HEK293 (cell line): ENCODE results near the gene PMAIP1.

Experiments used
- OSR2 ChIP-seq: fragments of 450-650 bp; formaldehyde crosslinking; IDR thresholded peaks from 2 replicates; pipeline ENCODE4 v1.5.1; 2016; ENCODE audit warnings: missing biosample characterization, missing genetic modification characterization
- PBX3 ChIP-seq: sonication (generic); formaldehyde crosslinking; IDR thresholded peaks from 2 replicates; pipeline ENCODE4 v1.8.1; 2022; ENCODE audit warnings: mild to moderate bottlenecking, moderate library complexity, missing genetic modification reagents
- ZBTB49 ChIP-seq: fragments of 450-650 bp; formaldehyde crosslinking; IDR thresholded peaks from 2 replicates; pipeline ENCODE4 v1.5.1; 2016; ENCODE audit warnings: missing biosample characterization, missing genetic modification characterization, low read depth
- ZNF174 ChIP-seq: fragments of 450-650 bp; formaldehyde crosslinking; IDR thresholded peaks from 2 replicates; pipeline ENCODE4 v1.5.0; 2017; ENCODE audit warnings: missing biosample characterization, mild to moderate bottlenecking, missing genetic modification characterization
- ZNF830 ChIP-seq: fragments of 450-650 bp; IDR thresholded peaks from 2 replicates; pipeline ENCODE4 v1.5.0; 2018; ENCODE audit warnings: missing biosample characterization, missing genetic modification characterization, low read depth, mild to moderate bottlenecking, moderate library complexity
- TF ChIP-seq, protein P1 (sequence below): fragments of 450-650 bp; formaldehyde crosslinking; IDR thresholded peaks from 2 replicates; pipeline ENCODE4 v1.5.1; 2016; ENCODE audit warnings: missing biosample characterization, missing genetic modification characterization
- TF ChIP-seq, protein P2 (sequence below): fragments of 450-650 bp; IDR thresholded peaks from 2 replicates; pipeline ENCODE4 v1.5.1; 2018; ENCODE audit warnings: missing biosample characterization, mild to moderate bottlenecking, missing genetic modification characterization
- TF ChIP-seq, protein P3 (sequence below): fragments of 450-650 bp; formaldehyde crosslinking; IDR thresholded peaks from 2 replicates; pipeline ENCODE4 v1.5.1; 2016; ENCODE audit warnings: missing biosample characterization, missing genetic modification characterization

- TF ChIP-seq, protein P1, sequence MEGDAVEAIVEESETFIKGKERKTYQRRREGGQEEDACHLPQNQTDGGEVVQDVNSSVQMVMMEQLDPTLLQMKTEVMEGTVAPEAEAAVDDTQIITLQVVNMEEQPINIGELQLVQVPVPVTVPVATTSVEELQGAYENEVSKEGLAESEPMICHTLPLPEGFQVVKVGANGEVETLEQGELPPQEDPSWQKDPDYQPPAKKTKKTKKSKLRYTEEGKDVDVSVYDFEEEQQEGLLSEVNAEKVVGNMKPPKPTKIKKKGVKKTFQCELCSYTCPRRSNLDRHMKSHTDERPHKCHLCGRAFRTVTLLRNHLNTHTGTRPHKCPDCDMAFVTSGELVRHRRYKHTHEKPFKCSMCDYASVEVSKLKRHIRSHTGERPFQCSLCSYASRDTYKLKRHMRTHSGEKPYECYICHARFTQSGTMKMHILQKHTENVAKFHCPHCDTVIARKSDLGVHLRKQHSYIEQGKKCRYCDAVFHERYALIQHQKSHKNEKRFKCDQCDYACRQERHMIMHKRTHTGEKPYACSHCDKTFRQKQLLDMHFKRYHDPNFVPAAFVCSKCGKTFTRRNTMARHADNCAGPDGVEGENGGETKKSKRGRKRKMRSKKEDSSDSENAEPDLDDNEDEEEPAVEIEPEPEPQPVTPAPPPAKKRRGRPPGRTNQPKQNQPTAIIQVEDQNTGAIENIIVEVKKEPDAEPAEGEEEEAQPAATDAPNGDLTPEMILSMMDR: no peak
- TF ChIP-seq PBX3 (CRISPR knock-in tag) (no peak), ZNF174 (tag by site-specific recombination) (no peak), OSR2 (no peak), ZNF830 (tag by site-specific recombination) (no peak), ZBTB49 (tag by site-specific recombination) (no peak)
- TF ChIP-seq, protein P2, sequence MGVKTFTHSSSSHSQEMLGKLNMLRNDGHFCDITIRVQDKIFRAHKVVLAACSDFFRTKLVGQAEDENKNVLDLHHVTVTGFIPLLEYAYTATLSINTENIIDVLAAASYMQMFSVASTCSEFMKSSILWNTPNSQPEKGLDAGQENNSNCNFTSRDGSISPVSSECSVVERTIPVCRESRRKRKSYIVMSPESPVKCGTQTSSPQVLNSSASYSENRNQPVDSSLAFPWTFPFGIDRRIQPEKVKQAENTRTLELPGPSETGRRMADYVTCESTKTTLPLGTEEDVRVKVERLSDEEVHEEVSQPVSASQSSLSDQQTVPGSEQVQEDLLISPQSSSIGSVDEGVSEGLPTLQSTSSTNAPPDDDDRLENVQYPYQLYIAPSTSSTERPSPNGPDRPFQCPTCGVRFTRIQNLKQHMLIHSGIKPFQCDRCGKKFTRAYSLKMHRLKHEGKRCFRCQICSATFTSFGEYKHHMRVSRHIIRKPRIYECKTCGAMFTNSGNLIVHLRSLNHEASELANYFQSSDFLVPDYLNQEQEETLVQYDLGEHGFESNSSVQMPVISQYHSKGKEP (tag by site-specific recombination): no peak
- TF ChIP-seq, protein P3, sequence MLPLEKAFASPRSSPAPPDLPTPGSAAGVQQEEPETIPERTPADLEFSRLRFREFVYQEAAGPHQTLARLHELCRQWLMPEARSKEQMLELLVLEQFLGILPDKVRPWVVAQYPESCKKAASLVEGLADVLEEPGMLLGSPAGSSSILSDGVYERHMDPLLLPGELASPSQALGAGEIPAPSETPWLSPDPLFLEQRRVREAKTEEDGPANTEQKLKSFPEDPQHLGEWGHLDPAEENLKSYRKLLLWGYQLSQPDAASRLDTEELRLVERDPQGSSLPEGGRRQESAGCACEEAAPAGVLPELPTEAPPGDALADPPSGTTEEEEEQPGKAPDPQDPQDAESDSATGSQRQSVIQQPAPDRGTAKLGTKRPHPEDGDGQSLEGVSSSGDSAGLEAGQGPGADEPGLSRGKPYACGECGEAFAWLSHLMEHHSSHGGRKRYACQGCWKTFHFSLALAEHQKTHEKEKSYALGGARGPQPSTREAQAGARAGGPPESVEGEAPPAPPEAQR (tag by site-specific recombination): no peak
These were observed 17.8 kb upstream of the PMAIP1 start for GRCh38 chr18:59881728-59882656.
